HG03469 (cell line): Measurements from ENCODE around the gene PTGIS.
A peak's percentile ranks its signal among the peaks of the same experiment; 100 is the strongest.
"Not testable (repeated sequence)": the region's sequence is repeated elsewhere in the genome, so short reads cannot be mapped to it uniquely, and the experiment has no call there.

Experiments
- ATAC-seq: cut with Tn5 transposase; IDR thresholded peaks from one replicate; pipeline ENCODE4 v1.9.1; 2021; ENCODE audit warnings: mild to moderate bottlenecking, moderate library complexity, moderate number of reproducible peaks; ENCODE audit not compliant: unreplicated experiment

Gene PTGIS

GRCh38 chr20:49567421-49568277 is at the start of gene PTGIS:
Gene PTGIS, minus strand, starts transcription at chr20:49568137. Its CDS starts 21 bp downstream, at chr20:49568116.
- no peak for ATAC-seq

- ATAC-seq, result not testable (repeated sequence)
Measured at GRCh38 chr20:49617394-49617793, 49.5 kb upstream of the PTGIS start.

GRCh38 chr20:49616154-49617007 is 48.4 kb upstream of the PTGIS start:
- ATAC-seq, result no peak

DNA sequence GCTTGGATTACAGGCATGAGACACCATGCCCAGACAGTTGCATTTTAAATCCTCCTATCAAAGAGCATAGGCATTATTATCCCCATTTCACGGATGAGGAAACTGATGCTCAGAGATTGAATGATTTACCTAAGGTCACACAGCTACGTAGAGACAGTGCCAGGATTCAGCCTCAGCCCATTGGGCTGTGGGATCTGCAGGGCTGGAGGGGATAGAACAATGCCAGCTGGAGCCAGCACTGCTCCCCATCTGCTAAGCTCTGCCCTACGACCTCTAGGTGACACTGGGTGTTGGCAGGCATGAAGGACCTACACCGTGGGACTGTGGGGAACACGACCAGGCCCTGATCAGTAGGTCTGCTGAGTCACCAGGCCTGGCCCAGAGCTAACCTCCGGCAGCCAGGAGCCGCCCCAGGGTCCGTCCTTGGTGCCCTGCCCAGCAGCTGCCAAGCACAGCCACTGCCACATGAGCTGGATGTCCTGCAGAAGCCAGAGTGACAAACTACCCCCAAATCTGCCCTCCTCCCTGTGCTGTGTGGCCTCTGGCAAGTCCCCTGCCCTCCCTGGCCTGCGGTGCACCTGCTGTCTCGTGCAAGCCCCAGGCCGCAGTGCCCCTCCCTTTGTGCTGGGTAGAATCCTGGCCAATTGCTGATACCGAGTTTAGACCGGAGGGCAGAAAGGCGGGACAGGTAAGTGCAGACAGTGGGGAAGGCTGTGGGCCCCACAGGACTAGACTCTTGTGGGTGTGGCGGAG is 47.6 kb upstream of the PTGIS start:
- ATAC-seq, result no peak

DNA sequence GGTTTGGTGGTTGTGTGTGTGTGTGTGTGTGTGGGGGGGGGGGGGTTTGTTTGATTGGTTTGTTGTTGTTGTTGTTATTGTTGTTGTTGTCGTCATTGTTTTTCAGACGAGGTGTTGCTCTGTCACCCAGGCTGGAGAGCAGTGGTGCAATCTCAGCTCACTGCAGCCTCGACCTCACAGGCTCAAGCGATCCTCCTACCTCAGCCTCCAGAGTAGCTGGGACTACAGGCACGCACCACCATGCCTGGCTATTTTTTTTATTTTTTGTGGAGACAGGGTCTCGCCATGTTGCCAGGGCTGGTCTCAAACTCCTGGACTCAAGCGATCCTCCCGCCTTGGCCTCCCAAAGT is 47.1 kb upstream of the PTGIS start:
- not testable (repeated sequence) for ATAC-seq

DNA sequence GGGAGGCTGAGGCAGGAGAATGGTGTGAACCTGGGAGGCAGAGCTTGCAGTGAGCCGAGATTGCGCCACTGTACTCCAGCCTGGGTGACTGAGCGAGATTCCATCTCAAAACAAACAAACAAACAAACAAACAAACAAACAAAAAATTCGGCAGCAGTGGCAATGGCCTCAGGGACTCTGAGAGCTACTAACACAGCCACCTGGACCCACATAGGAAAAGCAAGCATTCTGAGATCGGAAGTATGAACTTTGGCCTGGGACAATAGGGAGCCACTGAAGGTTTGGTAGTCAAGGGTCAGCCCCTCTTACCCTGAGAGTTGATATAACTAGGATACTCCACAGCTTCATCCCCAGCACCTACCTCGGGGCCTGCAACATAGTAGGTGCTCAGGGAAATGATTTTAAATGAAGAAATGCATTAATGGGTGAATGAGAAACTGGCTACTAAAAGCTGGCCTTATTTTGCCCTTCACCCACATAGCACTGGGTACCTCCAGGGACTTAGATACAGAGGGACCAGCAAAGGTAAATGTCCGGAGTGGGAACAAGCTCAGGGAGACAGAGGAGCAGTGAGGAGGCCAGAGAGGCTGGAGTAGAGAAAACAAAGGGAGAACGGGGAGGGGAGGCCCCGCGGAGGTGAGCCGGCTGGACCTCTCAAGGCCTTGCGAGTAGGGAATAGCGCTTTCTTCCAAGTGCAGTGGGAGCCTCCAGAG is 46.6 kb upstream of the PTGIS start:
- no peak for ATAC-seq

DNA sequence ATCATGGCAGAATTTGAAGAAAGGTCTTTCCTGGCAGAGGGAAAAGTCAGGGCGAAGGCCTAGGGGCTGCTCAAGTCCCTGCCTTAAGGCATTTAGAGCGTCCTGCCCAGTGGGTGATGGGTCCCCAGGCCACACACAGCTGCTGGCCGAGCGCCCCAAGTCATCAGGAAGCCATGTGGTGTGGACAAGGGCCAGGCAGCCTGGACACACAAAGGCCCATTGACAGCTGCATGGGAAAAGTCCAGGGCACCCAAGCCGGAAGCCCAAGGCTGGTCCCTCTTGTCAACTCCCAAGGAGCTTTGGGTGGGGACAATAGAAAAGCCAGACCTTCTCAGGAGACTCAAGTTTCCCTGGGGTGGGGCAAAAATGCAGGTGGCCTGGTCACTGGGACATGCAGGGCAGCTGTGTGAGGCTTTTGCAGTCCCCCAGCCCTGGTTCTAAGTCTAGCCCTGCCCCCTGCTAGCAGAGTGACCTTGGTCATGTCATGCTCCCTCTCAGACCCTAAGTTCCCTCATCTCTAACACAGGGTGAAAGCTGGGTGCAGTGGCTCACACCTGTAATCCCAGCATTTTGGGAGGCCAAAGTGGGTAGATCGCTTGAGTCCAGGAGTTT is 44.3 kb upstream of the PTGIS start:
- ATAC-seq, result no peak

- ATAC-seq, result not testable (repeated sequence)
Measured at GRCh38 chr20:49611539-49612126, 43.7 kb upstream of the PTGIS start.

GRCh38 chr20:49610691-49611538 is 43.0 kb upstream of the PTGIS start:
- ATAC-seq, result peak; percentile 48

DNA sequence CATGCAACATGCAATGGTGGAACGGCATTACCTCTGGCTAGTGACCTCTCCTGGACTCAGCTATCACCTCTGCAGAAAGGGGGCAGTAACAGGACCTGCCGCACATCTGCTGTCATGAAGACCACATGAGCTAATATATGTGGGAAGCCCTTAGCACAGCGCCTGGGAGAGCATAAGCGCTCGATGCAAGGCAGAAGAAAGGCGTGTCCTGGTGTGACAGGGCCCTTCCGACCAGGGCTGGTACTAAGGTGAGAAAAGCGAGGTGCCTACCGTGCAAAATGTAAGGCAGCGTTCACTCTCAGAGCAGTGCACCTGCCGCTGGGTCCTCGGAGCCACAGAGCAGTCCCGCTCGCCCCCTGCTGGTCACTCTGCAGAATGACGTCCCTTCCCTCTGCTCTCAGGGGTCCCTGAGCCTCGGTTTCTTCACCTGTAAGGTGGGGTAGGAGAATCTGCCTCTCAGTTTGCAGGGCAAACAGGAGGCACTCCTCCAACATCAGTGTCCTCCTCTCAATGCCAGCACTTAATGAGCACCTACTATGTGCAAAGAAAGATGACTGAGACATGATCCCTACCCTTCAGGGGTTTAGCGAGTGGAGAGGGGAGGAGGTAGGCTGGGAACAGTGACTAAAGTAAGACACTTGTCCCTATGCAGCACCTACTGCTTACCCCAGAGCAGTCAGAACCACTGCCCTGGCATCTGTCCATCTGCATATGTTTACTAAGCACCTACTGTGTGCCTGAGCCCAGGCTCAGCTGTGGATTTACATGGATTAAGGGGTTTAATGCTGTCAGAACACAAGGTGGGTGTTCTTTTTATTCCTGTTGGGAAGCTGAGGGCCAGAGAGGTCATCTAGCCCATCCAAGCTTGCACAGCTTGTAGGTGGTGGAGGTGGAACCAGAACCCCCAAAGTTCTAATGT is 41.1 kb upstream of the PTGIS start:
- no peak for ATAC-seq

GRCh38 chr20:49607568-49607967 is 39.6 kb upstream of the PTGIS start:
- no peak for ATAC-seq

GRCh38 chr20:49603209-49603627 is 35.3 kb upstream of the PTGIS start:
- no peak for ATAC-seq

DNA sequence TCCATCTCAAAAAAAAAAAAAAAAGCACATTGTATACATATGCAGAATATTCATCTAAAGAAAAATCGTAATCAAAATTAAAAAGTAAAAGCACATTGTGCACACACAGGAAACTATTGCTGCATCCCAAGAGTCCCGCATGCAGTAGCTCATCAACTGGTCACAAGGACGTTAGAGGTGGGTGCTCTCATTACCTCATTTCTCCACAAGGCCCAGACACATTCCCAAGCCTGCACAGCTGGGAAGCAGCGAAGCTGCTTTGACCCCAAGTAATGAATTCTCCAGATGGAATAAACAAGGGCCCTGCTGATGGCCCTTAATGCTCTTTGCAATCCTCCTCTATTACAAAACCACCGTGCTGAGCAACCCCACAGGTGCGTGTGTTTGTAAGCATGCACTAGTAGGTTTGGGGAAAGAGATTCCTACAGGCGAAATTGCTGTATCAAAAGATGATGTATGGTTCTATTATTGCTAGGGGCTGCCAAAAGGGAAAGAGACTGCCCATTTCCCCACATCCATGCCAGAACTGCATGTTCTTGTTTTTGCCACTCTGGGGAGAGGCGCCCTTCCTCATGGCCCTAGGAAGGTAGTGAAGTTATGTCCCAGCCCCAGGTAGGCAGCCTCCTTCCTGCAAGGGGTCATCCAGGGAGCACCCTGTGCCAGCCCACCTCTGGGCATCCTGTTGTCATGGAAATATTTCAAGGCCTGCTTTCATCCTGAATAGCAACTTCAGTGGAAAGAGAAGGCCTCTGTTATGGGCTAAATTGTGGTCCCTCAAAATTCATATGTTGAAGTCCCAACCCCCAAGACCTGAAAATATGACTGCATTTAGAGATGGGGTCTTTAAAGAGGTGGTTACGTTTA is 34.6 kb upstream of the PTGIS start:
- no peak for ATAC-seq

GRCh38 chr20:49601153-49601924 is 33.4 kb upstream of the PTGIS start:
- no peak for ATAC-seq

- ATAC-seq, result no peak
Measured at GRCh38 chr20:49599746-49600113, 31.8 kb upstream of the PTGIS start.

DNA sequence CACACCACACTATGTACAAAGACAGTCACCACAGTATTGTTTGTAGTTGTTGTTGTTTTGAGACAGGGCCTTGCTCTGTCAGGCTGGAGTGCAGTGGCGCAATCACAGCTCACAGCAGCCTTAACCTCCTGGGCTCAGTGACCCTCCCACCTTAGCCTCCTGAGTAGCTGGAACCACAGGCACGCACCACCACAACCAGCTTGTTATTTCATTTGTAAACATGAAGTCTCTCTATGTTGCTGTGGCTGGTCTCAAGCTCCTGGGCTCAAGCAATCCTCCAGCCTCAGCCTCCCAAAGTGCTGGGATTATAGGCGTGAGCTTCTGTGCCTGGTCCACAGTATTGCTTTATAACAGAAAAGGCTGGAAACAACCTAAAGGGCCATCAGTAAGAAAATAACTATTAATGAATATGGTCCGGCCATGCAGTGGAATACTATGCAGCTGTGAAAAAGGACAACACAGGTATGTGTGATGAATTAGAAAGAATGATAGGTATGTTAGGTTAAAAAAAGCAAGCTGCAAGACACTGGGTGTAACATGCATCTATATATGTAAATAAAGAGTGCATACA is 30.0 kb upstream of the PTGIS start:
- ATAC-seq, result no peak
